ENCODE results near the gene ATP5PD.
A peak's percentile ranks its signal among the peaks of the same experiment; 100 is the strongest.
"Not testable (repeated sequence)": the region's sequence is repeated elsewhere in the genome, so short reads cannot be mapped to it uniquely, and the experiment has no call there.

ATP5PD gene

GRCh38 chr17:75077496-75078283 lies 30.9 kb upstream of the ATP5PD start:
- peak; percentile 32 for DNase-seq (ENCODE audit: low spot score)

GRCh38 chr17:75077072-75077495 lies 30.3 kb upstream of the ATP5PD start:
- DNase-seq (ENCODE audit: low spot score): no peak

DNA sequence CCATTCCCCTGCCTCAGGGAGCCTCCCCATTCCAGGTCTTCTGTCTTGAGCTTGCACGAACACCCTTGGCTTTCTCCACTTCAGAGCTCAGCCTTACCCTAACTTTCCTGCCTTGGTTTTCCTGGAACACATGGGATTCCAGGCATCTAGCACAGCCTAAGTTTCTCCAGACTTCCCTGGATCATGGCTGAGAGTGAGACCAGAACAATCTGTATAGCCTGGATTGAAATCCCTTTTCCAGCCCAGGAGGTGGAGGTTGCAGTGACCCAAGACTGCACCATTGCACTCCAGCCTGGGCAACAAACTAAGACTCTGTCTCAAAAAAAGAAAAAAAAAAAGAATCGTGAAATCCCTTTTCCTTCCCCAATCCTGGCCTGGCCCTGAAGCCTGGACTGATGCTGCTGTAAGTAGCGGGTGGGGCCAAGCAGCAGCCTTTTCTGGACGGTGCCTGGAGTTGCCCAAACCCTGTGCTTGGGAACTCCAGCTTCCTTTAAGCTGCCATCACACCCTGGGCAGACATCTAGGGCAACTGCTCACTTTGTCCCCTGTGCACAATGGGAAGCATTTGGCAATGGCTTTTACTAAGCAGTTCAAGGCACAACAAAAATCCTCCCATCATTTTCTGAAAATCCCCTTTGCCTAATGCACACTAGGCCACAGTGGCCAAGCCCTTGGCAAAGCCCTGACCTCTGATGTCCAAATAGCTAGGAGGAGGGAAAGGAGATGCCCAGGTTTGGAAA lies 29.0 kb upstream of the ATP5PD start:
- DNase-seq (ENCODE audit: low spot score): no peak

GRCh38 chr17:75074532-75074931 lies 27.8 kb upstream of the ATP5PD start:
- no peak for DNase-seq (ENCODE audit: low spot score)

- no peak for DNase-seq (ENCODE audit: low spot score)
Observed at GRCh38 chr17:75073618-75074047, 26.9 kb upstream of the ATP5PD start.

DNA sequence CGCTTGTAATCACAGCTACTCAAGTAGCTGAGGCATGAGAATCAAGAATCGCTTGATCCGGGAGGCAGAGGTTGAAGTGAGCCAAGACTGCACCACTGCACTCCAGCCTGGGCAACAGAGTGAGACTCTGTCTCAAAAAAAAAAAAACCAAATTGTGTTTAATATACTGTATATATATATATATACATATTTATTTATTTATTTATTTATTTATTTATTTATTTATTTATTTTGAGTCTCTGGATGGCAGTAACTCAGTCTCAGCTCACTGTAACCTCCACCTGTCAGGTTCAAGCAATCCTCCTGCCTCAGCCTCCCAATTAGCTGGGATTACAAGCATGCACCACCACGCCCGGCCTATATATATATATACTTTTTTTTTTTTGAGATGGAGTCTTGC lies 26.1 kb upstream of the ATP5PD start:
- DNase-seq (ENCODE audit: low spot score): not testable (repeated sequence)

GRCh38 chr17:75071478-75072271 lies 24.9 kb upstream of the ATP5PD start:
- DNase-seq (ENCODE audit: low spot score): not testable (repeated sequence)

DNA sequence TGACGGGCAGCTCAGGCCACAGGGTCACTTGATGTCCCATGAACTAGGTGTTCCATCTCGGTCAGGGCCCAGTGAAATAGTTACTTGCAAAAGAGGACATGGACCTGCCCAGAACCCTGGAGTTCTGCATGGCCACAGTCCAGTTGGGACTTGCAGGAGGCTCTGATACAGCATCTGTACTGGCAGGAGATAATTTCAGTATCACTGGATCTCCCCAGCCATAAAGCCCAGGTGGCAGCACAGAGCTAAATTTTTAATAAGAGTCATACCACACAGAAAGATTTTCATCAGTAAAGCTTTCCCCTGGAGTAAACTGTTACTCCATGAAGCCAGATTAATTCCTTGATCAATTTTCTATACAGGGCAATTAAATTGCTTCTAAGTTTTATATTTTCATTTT lies 23.0 kb upstream of the ATP5PD start:
- DNase-seq (ENCODE audit: low spot score): no peak

DNA sequence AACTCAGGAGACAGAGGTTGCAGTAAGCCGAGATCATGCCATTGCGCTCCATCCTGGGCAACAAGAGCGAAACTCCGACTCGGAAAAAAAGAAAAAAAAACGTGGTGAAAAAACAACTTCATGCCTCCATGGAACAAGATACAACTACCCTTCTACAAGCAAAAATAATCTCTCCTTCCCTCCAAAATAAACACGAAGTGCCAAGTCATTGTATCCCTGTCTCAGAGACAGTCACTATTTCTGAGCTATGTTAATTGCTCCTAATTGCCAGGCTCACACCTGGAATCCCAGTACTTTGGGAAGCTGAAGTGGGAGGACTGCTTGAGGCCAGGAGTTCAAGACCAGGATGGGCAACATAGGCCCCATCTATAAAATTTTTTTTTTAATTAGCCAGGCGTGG lies 22.0 kb upstream of the ATP5PD start:
- no peak for DNase-seq (ENCODE audit: low spot score)

- DNase-seq (ENCODE audit: low spot score): no peak
Observed at GRCh38 chr17:75067856-75068255, 21.1 kb upstream of the ATP5PD start.

GRCh38 chr17:75065562-75066151 lies 18.9 kb upstream of the ATP5PD start:
- no peak for DNase-seq (ENCODE audit: low spot score)

- DNase-seq (ENCODE audit: low spot score): no peak
Observed at GRCh38 chr17:75064867-75065561, 18.2 kb upstream of the ATP5PD start.

GRCh38 chr17:75064460-75064859 lies 17.7 kb upstream of the ATP5PD start:
- DNase-seq (ENCODE audit: low spot score): no peak

GRCh38 chr17:75064040-75064439 lies 17.3 kb upstream of the ATP5PD start:
- no peak for DNase-seq (ENCODE audit: low spot score)

- no peak for DNase-seq (ENCODE audit: low spot score)
Observed at GRCh38 chr17:75063626-75064025, 16.9 kb upstream of the ATP5PD start.

- DNase-seq (ENCODE audit: low spot score): no peak
Observed at GRCh38 chr17:75063201-75063600, 16.4 kb upstream of the ATP5PD start.

- no peak for DNase-seq (ENCODE audit: low spot score)
Observed at GRCh38 chr17:75061618-75062017, 14.8 kb upstream of the ATP5PD start.

DNA sequence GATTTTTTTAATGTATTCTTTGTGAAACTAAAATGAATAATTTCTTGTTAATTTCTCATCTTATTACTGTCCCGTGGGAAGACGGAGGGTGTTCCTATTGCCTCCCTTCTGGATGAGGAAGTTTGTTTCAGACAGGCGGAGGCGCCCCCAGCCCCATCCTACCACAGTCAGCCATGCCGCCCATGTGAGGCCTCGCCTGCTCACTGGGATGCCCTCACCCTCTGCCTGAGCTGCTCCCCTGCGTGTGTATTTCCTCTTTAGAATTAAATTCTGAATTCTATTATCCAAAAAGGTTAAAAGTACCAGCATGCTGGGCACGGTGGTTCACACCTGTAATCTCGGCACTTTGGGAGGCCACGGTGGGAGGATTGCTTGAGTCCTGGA lies 14.3 kb upstream of the ATP5PD start:
- DNase-seq (ENCODE audit: low spot score): no peak

DNA sequence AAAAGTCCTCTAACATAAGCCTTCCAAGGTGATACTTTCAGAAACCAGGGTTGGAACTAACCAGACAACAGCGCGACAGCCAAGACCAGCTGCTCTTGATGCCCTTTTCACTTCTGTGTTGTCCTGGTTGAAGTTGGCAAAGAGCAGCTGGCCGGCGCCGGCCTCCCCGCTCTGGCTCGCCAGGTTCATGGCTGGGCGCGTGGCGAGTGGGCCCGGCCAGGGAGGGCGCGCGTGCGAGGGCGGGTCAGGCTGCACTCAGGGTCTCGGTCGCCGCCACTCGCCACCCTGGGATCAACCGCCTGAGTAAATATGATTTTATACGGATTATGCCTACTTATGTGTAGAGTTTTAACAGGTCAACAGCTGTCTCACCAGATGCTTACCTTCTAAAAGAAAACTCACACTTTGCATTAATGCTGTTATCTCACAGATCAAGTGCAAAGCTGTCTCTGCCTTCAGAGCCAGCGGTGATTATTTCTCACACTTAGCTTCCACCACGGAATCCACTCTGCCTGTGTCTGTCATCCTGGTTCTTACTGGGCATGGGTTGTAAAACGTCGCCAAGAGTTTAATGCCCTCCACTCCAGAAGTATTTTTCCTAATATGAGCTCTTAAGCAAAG lies 13.8 kb upstream of the ATP5PD start:
- DNase-seq (ENCODE audit: low spot score): no peak

- peak; percentile 93 for DNase-seq (ENCODE audit: low spot score)
Observed at GRCh38 chr17:75059369-75060345, 12.9 kb upstream of the ATP5PD start.

Data from pons (tissue), 1 donor.